Esophagus muscularis mucosa (tissue), 3 donors: ENCODE results near the gene ESRRB.

Experiments
- POLR2A ChIP-seq: fragments of 450-650 bp; IDR thresholded peaks from one replicate; pipeline ENCODE4 v1.6.1; 2017; ENCODE audit warnings: antibody characterized with exemption, moderate library complexity, mild to moderate bottlenecking, low read depth
- TF ChIP-seq, protein P1 (sequence below), 3 experiments: fragments of 200-600 bp in 2 of 3; fragments of 450-650 bp in 1 of 3; sonication (generic) in 2 of 3; IDR thresholded peaks; one replicate each; pipeline ENCODE4 v1.5.1; 2017 to 2019; ENCODE audit warnings: antibody characterized with exemption in 3 of 3, mild to moderate bottlenecking in 2 of 3, moderate library complexity in 1 of 3

DNA sequence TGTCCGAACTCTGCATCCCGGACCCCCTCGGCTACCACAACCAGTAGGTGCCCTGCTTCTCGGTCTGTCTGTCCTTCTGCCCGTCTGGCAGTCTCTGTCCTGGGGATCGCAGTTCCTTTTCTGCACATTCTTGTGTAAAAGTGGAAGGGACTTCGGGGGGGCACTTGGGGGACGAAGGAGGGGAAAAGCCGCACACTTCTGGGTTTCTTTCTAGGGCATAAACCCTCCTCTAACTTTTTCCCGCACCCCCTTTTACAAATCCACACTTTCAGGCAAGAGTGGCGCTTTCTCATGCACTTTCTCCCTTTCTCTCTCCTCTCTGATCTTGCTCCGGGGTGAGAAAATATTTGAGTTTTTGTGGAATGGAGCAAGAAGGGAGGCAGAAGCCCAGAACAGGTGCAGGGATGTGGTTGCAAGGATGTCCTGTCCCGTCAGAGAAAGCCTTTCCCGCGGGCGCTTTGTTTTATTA lies 506 bp downstream of the ESRRB start:
- TF ChIP-seq POLR2A, result no peak
- TF ChIP-seq, protein P1, sequence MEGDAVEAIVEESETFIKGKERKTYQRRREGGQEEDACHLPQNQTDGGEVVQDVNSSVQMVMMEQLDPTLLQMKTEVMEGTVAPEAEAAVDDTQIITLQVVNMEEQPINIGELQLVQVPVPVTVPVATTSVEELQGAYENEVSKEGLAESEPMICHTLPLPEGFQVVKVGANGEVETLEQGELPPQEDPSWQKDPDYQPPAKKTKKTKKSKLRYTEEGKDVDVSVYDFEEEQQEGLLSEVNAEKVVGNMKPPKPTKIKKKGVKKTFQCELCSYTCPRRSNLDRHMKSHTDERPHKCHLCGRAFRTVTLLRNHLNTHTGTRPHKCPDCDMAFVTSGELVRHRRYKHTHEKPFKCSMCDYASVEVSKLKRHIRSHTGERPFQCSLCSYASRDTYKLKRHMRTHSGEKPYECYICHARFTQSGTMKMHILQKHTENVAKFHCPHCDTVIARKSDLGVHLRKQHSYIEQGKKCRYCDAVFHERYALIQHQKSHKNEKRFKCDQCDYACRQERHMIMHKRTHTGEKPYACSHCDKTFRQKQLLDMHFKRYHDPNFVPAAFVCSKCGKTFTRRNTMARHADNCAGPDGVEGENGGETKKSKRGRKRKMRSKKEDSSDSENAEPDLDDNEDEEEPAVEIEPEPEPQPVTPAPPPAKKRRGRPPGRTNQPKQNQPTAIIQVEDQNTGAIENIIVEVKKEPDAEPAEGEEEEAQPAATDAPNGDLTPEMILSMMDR (IDR thresholded peaks at IDR 0.05), result no peak
